K562 (cell line): Measurements from ENCODE around the gene PID1. TPM values are rescaled to one million over a fixed set of nuclear protein-coding genes. Genes with fewer than 3 reads are reported as not detected.

ENCODE experiments used
- ATAC-seq: fragments of 200-7000 bp; cut with Tn5 transposase; 3 replicates; pipeline ENCODE4 v1.9.1; 2020; ENCODE audit warnings: moderate library complexity
- BruUV-seq: library from RNA; stranded (reverse); fragments of 400-500 nt; replicated peaks from 2 replicates; lab custom pipeline; 2021; lab: Mats Ljungman, UMichigan
- CTCF ChIA-PET: fragments of 300-600 bp; formaldehyde crosslinking; extraction: SDS; loops from one replicate; lab custom pipeline; 2021; ENCODE audit warnings: low intra/inter-chr PET ratio; lab: Yijun Ruan, JAX
- POLR2A ChIA-PET: fragments of 300-600, 350-650 bp; sonication (Branson Sonifier 250); formaldehyde crosslinking; extraction: SDS; loops from one replicate; lab custom pipeline; 2021; ENCODE audit warnings: antibody characterized with exemption, inconsistent platforms; lab: Yijun Ruan, JAX
- DNase-seq, 4 experiments: peaks; one replicate each; pipeline versions ENCODE4 v3.0.0 to v3.0.0-alpha.2; 2011 to 2018; ENCODE audit warnings: low spot score in 3 of 4, mixed read lengths in 3 of 4; ENCODE audit errors: extremely low read depth in 1 of 4
- FAIRE-seq: peaks from 2 replicates; lab custom pipeline; 2011; peaks lifted over from hg19 to GRCh38; lab: Jason Lieb, UNC
- H2AFZ ChIP-seq: 2 replicates; pipeline ENCODE4 v1.6.0; 2011; ENCODE audit warnings: low read depth, low read length, control low read depth, inconsistent platforms
- H3K27ac ChIP-seq: fragments of 200-600 bp; 3 replicates; pipeline ENCODE4 v1.8.0; 2011; ENCODE audit warnings: low read depth, mild to moderate bottlenecking, control low read depth, inconsistent platforms, low read length, moderate library complexity, mixed read lengths; ENCODE audit errors: extremely low read depth
- H3K27me3 ChIP-seq, 2 experiments: fragments of 300-600 bp in 1 of 2; 2 replicates in 1 of 2; 3 replicates in 1 of 2; pipeline versions ENCODE4 v1.6.0 to v1.8.0; 2011; ENCODE audit warnings: inconsistent platforms in 2 of 2, low read length in 2 of 2, mild to moderate bottlenecking in 1 of 2, mixed read lengths in 1 of 2, moderate library complexity in 1 of 2; ENCODE audit not compliant: control insufficient read depth in 2 of 2, insufficient read depth in 2 of 2
- H3K36me3 ChIP-seq: fragments of 300-600 bp; 3 replicates; pipeline ENCODE4 v1.8.0; 2011; ENCODE audit warnings: mild to moderate bottlenecking, low read length, inconsistent platforms; ENCODE audit not compliant: control insufficient read depth, insufficient read depth
- H3K4me1 ChIP-seq, 2 experiments: fragments of 200-600 bp in 1 of 2; replicated peaks in 1 of 2; 2 replicates in 1 of 2; 3 replicates in 1 of 2; pipeline versions ENCODE4 v1.5.1 to v1.8.0; 2011; ENCODE audit warnings: inconsistent platforms in 2 of 2, low read length in 2 of 2, mild to moderate bottlenecking in 1 of 2, mixed read lengths in 1 of 2, moderate library complexity in 1 of 2; ENCODE audit not compliant: control insufficient read depth in 2 of 2, insufficient read depth in 2 of 2
- H3K4me2 ChIP-seq: 2 replicates; pipeline ENCODE4 v1.6.1; 2011; ENCODE audit warnings: low read length, control low read depth, inconsistent platforms, mixed read lengths; ENCODE audit not compliant: insufficient read depth
- H3K4me3 ChIP-seq: fragments of 200-600 bp; sonication (generic), shearing (Covaris generic); 2 replicates; pipeline ENCODE4 v1.5.1; 2016; ENCODE audit warnings: control low read depth, inconsistent platforms
- H3K79me2 ChIP-seq: fragments of 200-600 bp; 3 replicates; pipeline ENCODE4 v1.8.0; 2011; ENCODE audit warnings: low read length, inconsistent platforms; ENCODE audit not compliant: control insufficient read depth, insufficient read depth
- H3K9ac ChIP-seq, 2 experiments: 2 replicates each; pipeline versions ENCODE4 v1.6.0 to v1.6.1; 2011; ENCODE audit warnings: low read depth in 2 of 2, low read length in 2 of 2, control low read depth in 1 of 2, inconsistent platforms in 1 of 2, mild to moderate bottlenecking in 1 of 2, mixed read lengths in 1 of 2; ENCODE audit not compliant: insufficient read depth in 1 of 2
- H3K9me1 ChIP-seq: one replicate; pipeline ENCODE4 v1.6.0; 2011; ENCODE audit warnings: inconsistent platforms, mild to moderate bottlenecking, low read length, moderate library complexity; ENCODE audit not compliant: control insufficient read depth, insufficient read depth
- H3K9me3 ChIP-seq: replicated peaks from 2 replicates; pipeline ENCODE4 v1.5.1; 2011; ENCODE audit warnings: low read depth, low read length, inconsistent platforms; ENCODE audit not compliant: control insufficient read depth, insufficient read depth
- H4K20me1 ChIP-seq: replicated peaks from 2 replicates; pipeline ENCODE4 v1.6.1; 2011; ENCODE audit warnings: low read length, inconsistent platforms, mixed read lengths; ENCODE audit not compliant: control insufficient read depth, insufficient read depth
- CCNT2 ChIP-seq: IDR thresholded peaks from 2 replicates; pipeline ENCODE4 v1.6.1; 2011; ENCODE audit warnings: borderline replicate concordance, low read depth, mild to moderate bottlenecking, moderate library complexity, mixed read lengths, low read length; ENCODE audit not compliant: insufficient read length; ENCODE audit errors: extremely low read depth
- ELF2 ChIP-seq: fragments of 250-450 bp; sonication (Bioruptor Pico); IDR thresholded peaks from 2 replicates; pipeline ENCODE4 v1.5.0; 2021; ENCODE audit warnings: mild to moderate bottlenecking
- RAD51 ChIP-seq: fragments of 450-650 bp; IDR thresholded peaks from 2 replicates; pipeline ENCODE4 v1.7.1; 2016; ENCODE audit warnings: low read depth, mild to moderate bottlenecking, borderline replicate concordance
- RERE ChIP-seq: sonication (generic); formaldehyde crosslinking; IDR thresholded peaks from 2 replicates; pipeline ENCODE4 v1.8.0; 2023; ENCODE audit warnings: missing genetic modification reagents, mild to moderate bottlenecking, borderline replicate concordance
- ZNF24 ChIP-seq: fragments of 450-650 bp; IDR thresholded peaks from 2 replicates; pipeline ENCODE4 v1.6.1; 2016
- WGBS: fragments of 100-300 bp; shearing (Covaris generic); methylation state at CpG from one replicate; pipeline ENCODE4 v1.1.6; 2016; ENCODE audit warnings: low coverage, mixed read lengths; ENCODE audit not compliant: insufficient coverage; ENCODE audit errors: missing lambda C conversion rate; 5-methylcytosine and 5-hydroxymethylcytosine counted together
- in situ Hi-C: fragments of 300-500 bp; cut with MboI; formaldehyde crosslinking; loops from 4 replicates; pipeline ENCODE4 v1.15.0; 2018; ENCODE audit warnings: inconsistent platforms, mixed read lengths
- intact Hi-C: fragments of 100-400 bp; cut with micrococcal nuclease; formaldehyde crosslinking; loops from 2 replicates; pipeline ENCODE4 v1.14.2; 2022
- polyA plus RNA-seq, 8 experiments: library from polyadenylated mRNA; depleted of rRNA in 4 of 8; stranded (reverse) in 5 of 8; unstranded in 3 of 8; fragments of >200 nt; fragmentation: Nextera tagmentation in 2 of 8; fragmentation: Illumina TruSeq in 1 of 8; extraction: Ambion mirVana in 2 of 8; extraction: Trizol in 1 of 8; gene quantifications; 2 replicates each; pipeline versions ENCODE4 v1.2.1 to v1.2.3, GENCODE V29; 2011 to 2014; ENCODE audit warnings: inconsistent platforms in 1 of 8, missing spikeins in 1 of 8
- total RNA-seq, 7 experiments: library from RNA; depleted of rRNA in 6 of 7; stranded (reverse); fragments of >200 nt in 6 of 7; fragmentation: Illumina TruSeq in 2 of 7; extraction: Trizol in 2 of 7; gene quantifications; 2 replicates each; pipeline versions ENCODE4 v1.2.1 to v1.2.3, GENCODE V29; 2011 to 2021; ENCODE audit warnings: low replicate concordance in 1 of 7

PID1 gene
- total and polyA plus RNA-seq, 9 of the 15 experiments (the other 6 are each of a cell fraction or from before 2014, with no cell fraction given), result not detected

- TF ChIP-seq RERE, result no peak
- no peak for TF ChIP-seq ZNF24
Measured at GRCh38 chr2:229060147-229060546, 210.9 kb downstream of the PID1 start (continued).

GRCh38 chr2:229059331-229060033, 211.6 kb downstream of the PID1 start:
- WGBS, result 0% methylated on average over 3 of the region's 3 CpGs
- TF ChIP-seq RAD51, result no peak
- TF ChIP-seq ELF2 (CRISPR knock-in tag), result no peak
- TF ChIP-seq CCNT2, result no peak
- no peaks in the 10 kb centered on the region for H3K36me3 ChIP-seq
- no peak overlapping the region for H3K27ac ChIP-seq
- FAIRE-seq (no peak), DNase-seq (no peak), ATAC-seq (no peak)
- H3K9me1 ChIP-seq, result no peaks in the 10 kb centered on the region
- no peaks in the 10 kb centered on the region for H3K4me1 ChIP-seq
- H4K20me1 ChIP-seq, result no peaks in the 10 kb centered on the region
- no TSS peak for BruUV-seq
- in situ Hi-C loops, result no loop called here
- H3K9ac ChIP-seq, result no peak overlapping the region
- intact Hi-C loops, result no loop called here
- no peak overlapping the region for H3K4me3 ChIP-seq
- no peaks in the 10 kb centered on the region for H3K9me3 ChIP-seq
- no peaks in the 10 kb centered on the region for H3K27me3 ChIP-seq
- ChIA-PET CTCF (no interaction called here), POLR2A (no interaction called here)
- no peaks in the 10 kb centered on the region for H3K79me2 ChIP-seq
- H2AFZ ChIP-seq, result no peak overlapping the region
- H3K4me2 ChIP-seq, result no peak overlapping the region
